Colonic mucosa (tissue), 4 donors: ENCODE data around the gene RPTOR. TPM values are rescaled to one million over a fixed set of nuclear protein-coding genes. Genes with fewer than 3 reads are reported as not detected.

Source experiments
- DNase-seq: peaks from one replicate; pipeline ENCODE4 v3.0.0-alpha.2; 2020
- H3K27ac ChIP-seq: fragments of 200-600 bp; one replicate; pipeline ENCODE4 v1.8.0; 2021
- H3K27me3 ChIP-seq: fragments of 200-600 bp; one replicate; pipeline ENCODE4 v1.8.0; 2021
- H3K36me3 ChIP-seq: fragments of 200-600 bp; one replicate; pipeline ENCODE4 v1.8.0; 2021
- H3K4me1 ChIP-seq: fragments of 200-600 bp; one replicate; pipeline ENCODE4 v1.8.0; 2021; ENCODE audit warnings: mild to moderate bottlenecking
- H3K4me3 ChIP-seq: fragments of 200-600 bp; one replicate; pipeline ENCODE4 v1.8.0; 2021
- H3K9ac ChIP-seq, 2 donors: one replicate each; pipeline ENCODE4 v1.7.0; 2013; ENCODE audit warnings: control low read depth in 2 of 2, low read depth in 2 of 2, low read length in 2 of 2
- H3K9me3 ChIP-seq: fragments of 200-600 bp; one replicate; pipeline ENCODE4 v1.8.0; 2021
- CTCF ChIP-seq: fragments of 200-600 bp; IDR thresholded peaks from one replicate; pipeline ENCODE4 v1.8.0; 2022; ENCODE audit warnings: antibody characterized with exemption, mild to moderate bottlenecking
- intact Hi-C: fragments of 100-400 bp; cut with DNase I; formaldehyde crosslinking; loops from one replicate; pipeline ENCODE4 v1.14.1; 2022
- total RNA-seq, 2 donors: library from RNA; stranded (reverse); fragmentation: NEBNext Ultra II Directional in 1 of 2; extraction: Animal tissue kit (Norgen Biotek cat#: 25700) in 1 of 2; gene quantifications; one replicate each; pipeline ENCODE4 v1.2.1, GENCODE V29; 2021
- donor health status: healthy.
- donor health status: DM: no; HTN: no; CAD: no.
- donor health status: DM: no; HTN: no; CAD: no.

RPTOR gene
- total RNA-seq, 2 donors from 2014 or later = 21.2 to 39.6 TPM

GRCh38 chr17:80598813-80599545 lies 54.3 kb downstream of the RPTOR start:
- Histone ChIP-seq H3K27ac (peak overlapping the region; percentile 54), H3K36me3 (no peaks in the 10 kb centered on the region), H3K9me3 (no peaks in the 10 kb centered on the region), H3K9ac (no peak overlapping the region), H3K4me3 (no peak overlapping the region), H3K4me1 (peaks cover 12% of the 10 kb centered on the region), H3K27me3 (no peaks in the 10 kb centered on the region)
- intact Hi-C loops = no loop called here
- no peak for TF ChIP-seq CTCF
- no peak for DNase-seq

GRCh38 chr17:80599546-80600305 lies 55.1 kb downstream of the RPTOR start:
- H3K4me1 ChIP-seq = peaks cover 6% of the 10 kb centered on the region
- H3K9ac ChIP-seq = peak overlapping the region in 1 of 2 donors; percentile 48
- peak; percentile 81 for DNase-seq
- no peak for TF ChIP-seq CTCF
- intact Hi-C loops = no loop called here
- peak overlapping the region; percentile 54 for H3K27ac ChIP-seq
- H3K36me3 ChIP-seq = no peaks in the 10 kb centered on the region
- H3K9me3 ChIP-seq = no peaks in the 10 kb centered on the region
- H3K27me3 ChIP-seq = no peaks in the 10 kb centered on the region
- no peak overlapping the region for H3K4me3 ChIP-seq

- DNase-seq = no peak
- H3K4me1 ChIP-seq = peaks cover 6% of the 10 kb centered on the region
- no peak overlapping the region for H3K9ac ChIP-seq
- TF ChIP-seq CTCF = no peak
- intact Hi-C loops = no loop called here
- no peaks in the 10 kb centered on the region for H3K36me3 ChIP-seq
- H3K4me3 ChIP-seq = no peak overlapping the region
- H3K27me3 ChIP-seq = no peaks in the 10 kb centered on the region
- H3K27ac ChIP-seq = no peak overlapping the region
- no peaks in the 10 kb centered on the region for H3K9me3 ChIP-seq
These were observed 56.5 kb downstream of the RPTOR start for GRCh38 chr17:80601146-80601545.

GRCh38 chr17:80603396-80603795 lies 58.8 kb downstream of the RPTOR start:
- H3K4me1 ChIP-seq = peaks cover 6% of the 10 kb centered on the region
- no peaks in the 10 kb centered on the region for H3K27me3 ChIP-seq
- H3K9ac ChIP-seq = no peak overlapping the region
- H3K36me3 ChIP-seq = no peaks in the 10 kb centered on the region
- DNase-seq = no peak
- no peaks in the 10 kb centered on the region for H3K9me3 ChIP-seq
- no peak overlapping the region for H3K4me3 ChIP-seq
- intact Hi-C loops = no loop called here
- TF ChIP-seq CTCF = no peak
- H3K27ac ChIP-seq = no peak overlapping the region

GRCh38 chr17:80604009-80604669 lies 59.5 kb downstream of the RPTOR start:
- Histone ChIP-seq H3K27ac (no peak overlapping the region), H3K36me3 (no peaks in the 10 kb centered on the region), H3K9me3 (no peaks in the 10 kb centered on the region), H3K4me3 (no peak overlapping the region), H3K9ac (no peak overlapping the region), H3K27me3 (no peaks in the 10 kb centered on the region), H3K4me1 (peaks cover 3% of the 10 kb centered on the region)
- no peak for TF ChIP-seq CTCF
- intact Hi-C loops = no loop called here
- DNase-seq = no peak
